NCI-H2227 (cell line): ENCODE data around the gene FRAT2.
A peak's percentile ranks its signal among the peaks of the same experiment; 100 is the strongest.

Experiments
- DNase-seq: peaks from one replicate; lab custom pipeline; 2025; ENCODE audit not compliant: unreplicated experiment; lab: John Stamatoyannopoulos, UW

The FRAT2 gene, protein sequence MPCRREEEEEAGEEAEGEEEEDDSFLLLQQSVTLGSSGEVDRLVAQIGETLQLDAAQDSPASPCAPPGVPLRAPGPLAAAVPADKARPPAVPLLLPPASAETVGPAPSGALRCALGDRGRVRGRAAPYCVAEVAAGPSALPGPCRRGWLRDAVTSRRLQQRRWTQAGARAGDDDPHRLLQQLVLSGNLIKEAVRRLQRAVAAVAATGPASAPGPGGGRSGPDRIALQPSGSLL

DNA sequence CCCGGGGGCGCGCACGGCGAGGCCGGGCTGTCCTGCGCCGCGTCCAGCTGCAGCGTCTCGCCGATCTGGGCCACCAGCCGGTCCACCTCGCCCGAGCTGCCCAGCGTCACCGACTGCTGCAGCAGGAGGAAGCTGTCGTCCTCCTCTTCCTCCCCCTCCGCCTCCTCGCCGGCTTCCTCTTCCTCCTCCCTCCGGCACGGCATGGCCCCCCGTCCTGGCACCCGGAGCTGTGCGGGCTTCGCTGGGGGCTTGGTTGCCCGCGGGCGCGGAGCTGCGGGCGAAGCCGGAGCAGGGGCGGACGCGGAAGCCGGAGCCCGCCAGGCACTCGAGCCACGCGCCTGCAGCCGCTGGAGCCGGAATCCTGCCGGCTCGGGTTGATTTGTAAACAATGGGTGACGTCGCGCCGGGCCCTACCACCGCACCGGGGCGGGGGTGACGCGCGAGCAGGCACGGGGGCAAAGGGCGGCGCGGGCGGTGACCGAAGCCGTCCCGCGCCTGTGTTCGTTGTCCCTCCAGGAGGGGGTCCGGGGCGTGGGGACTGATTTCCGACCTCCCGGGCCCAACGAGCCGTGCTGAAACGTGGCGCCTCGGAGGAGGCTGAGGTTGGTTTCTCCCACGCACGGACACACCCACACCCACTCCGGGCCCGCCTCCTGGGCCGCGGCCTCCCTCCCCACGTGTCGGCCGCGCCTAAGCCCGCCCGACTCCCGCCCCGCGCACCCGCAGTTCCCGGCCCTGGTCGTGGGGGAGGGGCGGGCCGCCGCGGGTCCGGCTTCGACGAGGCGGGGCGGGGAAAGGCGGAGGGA is at the start of gene FRAT2:
FRAT2 (minus strand) TSS at position 360 of the 806 bp plus-strand sequence; CDS start at position 203, 157 bp downstream.
- DNase-seq, result peak; percentile 89

DNA sequence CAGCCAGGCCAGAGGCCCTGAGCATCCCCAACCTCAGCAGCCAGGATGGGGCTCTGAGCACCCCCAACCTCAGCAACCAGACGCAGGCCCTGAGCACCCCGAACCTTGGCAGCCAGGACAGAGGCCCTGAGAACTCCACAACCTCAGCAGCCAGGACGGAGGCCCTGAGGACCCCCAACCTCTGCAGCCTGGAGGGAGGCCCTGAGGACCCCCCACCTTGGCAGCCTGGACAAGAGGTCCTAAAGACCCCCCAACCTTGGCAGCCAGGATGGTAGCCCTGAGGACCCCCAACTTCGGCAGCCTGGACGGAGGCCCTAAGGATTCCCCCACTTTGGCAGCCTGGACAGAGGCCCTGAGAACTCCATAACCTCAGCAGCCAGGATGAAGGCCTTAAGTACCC is 49.6 kb upstream of the FRAT2 start:
- DNase-seq, result no peak

DNA sequence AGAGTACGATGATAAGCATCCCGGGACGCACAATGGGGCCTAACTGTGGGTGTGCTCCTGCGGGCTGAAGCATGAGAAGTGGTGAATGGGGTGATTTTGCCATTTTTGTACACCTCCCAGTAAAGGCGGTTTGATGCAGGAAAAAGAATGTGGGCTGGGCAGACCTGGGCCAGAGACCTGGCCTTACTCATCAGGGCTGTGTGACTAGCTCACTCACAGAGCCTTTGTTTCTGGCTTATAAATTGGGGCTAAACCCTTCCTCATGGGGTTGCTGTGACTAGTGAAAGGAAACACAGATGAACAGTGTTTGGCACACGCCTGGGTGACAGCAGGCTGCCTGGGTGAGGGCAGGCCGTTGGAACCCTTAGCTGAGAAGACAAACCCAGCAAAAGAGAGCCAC is 48.6 kb upstream of the FRAT2 start:
- DNase-seq, result no peak

DNA sequence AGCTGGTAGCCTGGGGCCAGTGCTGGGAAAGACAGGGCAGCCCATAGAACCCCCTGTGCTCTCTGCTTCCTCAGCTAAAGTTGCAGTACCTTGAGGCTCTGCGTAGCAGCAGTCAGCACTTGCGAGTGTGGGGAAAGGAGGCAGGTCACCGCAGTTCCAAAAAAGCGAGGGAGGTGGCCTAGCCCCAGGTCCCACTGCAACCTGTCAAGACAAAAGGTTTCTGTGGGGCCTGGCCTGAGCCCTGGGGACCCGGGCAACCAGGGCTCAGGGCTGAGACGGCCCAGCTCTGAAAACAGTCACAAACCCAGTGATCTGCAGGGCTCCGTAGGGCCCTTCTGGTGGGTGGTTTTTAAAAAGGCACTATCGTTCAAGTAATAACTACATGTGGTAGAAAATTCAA is 47.1 kb upstream of the FRAT2 start:
- DNase-seq, result no peak

DNA sequence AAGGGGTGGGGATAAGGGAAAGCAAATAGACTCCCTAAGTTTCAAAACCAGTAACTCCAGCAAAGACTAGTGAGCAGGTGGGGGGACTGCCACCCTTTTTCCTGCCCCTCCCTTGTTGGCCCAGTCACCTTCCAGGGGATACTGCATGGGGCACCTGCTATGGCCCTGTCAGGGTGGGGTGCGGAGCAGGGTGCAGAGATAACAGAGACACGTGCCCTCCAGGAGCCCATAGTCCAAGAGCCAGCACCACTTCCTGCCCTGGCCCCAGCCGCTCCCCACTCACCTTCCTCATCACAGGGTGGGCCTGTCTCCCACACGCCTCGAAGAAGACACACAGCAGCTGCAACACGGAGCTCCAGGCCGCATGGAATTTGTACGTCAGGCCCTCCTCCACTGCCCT is 46.0 kb upstream of the FRAT2 start:
- DNase-seq, result no peak

DNA sequence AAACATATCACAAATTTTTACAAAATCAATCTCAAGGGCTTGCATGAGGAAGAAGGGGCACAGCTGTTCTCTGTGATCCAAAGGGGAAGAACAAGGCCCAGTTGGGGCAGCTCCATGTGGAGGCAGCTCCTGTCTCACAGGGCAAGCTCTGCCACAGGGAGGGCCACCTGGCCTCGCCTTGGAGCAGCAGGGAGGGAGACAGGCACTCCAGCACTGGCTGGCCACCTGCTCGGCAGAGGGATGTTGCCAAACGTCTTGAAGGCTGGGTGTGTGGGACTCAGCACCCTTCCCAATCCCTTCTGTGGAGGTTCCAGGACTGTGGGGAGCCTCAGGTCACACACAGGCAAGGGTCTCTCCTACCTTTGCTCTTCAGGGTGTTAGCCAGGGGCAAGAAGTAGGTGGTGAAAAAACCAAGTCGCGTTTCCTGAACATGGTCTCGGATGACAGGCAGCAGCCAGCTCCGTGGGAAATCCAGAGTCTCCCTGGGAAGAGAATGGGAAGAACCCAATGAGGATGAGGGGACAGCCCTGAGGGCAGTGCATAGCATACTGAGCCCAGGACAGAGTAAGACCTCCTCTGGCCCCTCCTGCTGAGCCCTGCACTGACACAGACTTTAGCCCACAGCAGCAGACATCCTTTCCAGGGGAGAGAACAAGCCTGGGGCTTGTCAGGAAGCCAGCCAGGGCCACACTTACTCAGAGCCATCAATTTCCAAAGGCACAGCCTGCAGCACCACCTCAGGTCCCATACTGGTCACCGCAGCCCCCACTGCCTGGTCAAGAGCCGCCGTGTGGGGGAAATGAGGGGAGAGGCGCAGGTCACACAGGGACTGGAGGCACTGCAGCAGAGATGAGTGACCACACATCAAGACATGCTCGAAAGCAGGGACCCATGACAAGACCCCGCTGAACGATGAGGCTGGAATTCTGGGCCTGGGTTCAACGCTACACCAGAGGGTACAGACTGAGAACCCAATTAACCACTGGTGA is 44.7 kb upstream of the FRAT2 start:
- DNase-seq, result no peak

DNA sequence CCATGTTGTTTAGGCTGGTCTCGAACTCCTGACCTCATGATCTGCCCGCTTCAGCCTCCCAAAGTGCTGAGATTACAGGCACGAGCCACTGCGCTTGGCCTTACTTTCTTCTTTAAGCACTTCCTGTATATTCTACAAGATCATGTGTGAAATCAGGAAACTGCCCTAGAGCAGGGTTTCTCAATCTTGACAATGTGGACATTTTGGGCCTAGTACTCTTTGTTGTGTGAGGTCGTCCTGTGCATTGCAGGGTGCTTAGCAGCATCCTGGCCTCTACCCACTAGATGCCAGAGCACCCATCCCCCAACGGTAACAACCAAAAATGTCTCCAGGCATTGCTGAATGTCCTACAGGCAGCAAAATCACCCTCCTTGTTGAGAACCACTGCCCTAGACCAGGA is 41.9 kb upstream of the FRAT2 start:
- DNase-seq, result no peak

DNA sequence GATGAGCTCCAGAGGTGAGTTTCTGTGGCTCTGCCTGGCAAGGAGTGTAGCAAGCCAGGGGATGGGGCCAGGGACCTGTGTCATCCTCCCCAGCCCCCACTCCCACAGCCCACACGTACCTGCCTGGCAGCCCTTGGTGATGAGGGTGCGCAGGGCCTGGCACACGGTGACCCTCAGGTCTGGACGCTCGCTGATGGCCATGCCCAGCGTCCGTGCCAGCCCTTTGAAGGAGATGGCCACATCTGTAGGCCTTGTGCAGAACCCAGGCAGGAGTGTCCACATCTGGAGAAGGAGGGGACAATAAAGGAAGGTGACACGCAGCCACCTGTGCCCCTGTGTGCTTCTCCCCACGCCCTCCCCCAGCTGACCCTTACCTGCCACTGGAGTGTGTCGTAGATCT is 38.9 kb upstream of the FRAT2 start:
- DNase-seq, result no peak

DNA sequence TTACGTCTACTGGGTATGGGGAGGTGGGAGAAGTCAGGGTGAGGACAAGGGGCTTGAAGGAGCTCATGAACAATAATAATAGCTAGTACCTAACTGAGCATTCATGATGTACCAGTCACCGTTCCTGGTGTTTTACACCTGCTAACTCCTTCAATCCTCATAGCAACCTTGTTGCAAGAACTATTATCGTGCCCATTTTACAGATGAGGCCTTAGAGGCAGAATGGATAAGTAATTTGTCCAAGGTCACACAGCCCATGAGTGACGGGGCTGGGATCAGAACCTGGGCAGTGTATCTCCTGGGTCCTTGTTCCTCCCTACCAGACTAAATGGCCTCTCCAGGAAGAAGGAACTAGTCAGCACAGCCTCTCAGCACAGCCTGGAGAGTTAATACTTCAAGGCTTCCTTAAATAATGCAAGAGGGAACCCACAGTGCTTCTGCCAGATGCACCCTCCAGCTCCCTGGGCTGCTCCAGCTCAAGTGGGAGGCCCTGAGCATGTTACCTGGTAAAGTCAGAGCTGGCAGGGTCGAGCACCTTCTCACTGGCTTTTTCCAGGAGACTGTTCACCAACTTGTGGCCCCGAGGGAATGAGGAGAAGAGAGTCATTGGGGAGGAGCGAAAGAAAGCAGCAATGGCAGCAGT is 37.8 kb upstream of the FRAT2 start:
- no peak for DNase-seq

DNA sequence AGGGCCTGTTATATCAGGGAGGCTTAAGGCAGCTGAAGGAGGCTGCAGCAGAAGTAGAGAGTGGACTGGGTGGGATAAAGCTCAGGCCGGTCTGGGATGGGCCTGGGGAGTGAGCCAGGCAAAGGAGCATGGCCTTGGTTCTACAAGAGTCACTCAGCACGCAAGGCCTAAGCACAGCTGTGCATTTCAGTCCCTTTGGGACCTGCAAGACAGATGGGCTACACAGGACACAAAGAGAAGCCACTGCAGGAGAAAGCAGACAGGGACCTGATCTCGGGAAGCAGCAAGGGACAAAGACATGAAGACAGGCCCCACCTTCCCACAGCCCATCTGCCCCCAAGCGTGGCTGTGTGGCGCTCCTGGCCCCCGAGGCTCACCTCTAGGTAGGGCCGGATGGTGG is 37.2 kb upstream of the FRAT2 start:
- DNase-seq, result no peak

DNA sequence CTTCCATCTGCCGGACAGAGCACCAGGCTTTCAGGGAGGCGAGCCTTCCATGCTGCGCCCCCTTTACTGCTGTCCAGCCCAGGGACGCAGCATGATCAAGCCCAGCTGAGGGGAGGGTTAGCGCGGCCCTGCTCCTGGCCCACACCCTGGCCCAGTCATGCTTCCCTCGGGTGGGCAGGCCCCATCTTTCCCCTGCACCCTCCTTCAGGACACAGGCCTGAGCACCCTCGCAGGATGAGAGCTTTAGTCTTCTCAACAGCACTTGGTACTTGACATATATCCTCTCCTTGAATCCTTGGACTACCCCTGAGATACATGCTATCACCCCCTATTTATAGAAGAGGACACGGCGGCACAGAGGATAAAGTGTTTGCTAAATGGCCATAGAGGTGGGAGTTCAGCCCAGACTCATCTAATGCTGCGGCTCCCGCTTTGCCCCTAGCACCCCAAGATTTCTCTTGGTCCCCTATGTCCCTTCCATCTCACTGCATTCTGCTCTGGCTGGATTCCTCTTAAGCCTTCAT is 32.7 kb upstream of the FRAT2 start:
- DNase-seq, result no peak

DNA sequence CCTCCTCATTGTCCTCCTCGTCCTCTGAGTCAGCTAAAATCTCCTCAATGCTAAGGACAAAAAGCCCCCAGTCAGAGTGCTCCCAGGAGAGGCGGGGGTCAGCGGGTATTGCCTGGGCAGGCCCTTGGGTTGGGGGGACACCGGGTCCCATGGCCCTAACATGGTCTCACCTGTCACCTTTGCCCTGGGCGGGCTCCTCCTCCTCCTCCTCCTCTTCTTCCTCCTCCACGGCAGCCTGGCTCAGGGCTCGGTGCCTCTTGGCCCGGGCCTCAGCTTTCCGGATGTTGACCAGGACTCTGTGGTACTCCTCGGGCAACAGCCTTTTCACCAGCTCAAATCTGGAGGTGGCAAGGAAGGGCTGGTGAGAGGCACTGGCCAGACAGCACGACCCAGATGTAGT is 32.0 kb upstream of the FRAT2 start:
- no peak for DNase-seq

DNA sequence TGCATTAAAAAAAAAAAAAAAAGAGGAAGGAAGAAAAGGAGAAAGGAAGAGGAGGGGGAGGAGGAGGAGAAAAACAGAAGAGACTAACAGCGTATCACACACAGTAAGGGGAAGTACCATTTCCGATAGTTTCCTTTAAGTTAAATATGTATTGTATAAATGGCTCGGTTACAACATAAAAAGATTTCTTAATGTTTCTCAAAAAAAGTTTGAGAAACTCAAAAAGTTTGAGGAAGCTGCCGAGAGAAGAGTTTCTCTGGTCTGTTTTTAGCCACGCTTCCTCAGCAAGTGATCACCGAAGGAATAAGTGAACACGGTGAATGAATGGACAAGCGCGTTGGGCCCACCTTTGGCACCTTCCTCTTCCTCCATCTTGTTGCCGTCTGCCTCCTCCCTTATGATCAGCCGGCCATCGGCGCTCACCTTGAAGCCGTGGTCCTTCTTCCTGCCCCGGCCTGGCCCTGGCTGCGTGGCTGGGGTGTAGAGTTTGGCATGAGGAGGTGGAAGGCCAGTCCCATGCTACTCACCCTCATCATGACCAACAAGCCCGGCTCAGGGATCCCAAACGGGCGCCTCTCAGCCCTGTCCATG is 31.3 kb upstream of the FRAT2 start:
- no peak for DNase-seq

DNA sequence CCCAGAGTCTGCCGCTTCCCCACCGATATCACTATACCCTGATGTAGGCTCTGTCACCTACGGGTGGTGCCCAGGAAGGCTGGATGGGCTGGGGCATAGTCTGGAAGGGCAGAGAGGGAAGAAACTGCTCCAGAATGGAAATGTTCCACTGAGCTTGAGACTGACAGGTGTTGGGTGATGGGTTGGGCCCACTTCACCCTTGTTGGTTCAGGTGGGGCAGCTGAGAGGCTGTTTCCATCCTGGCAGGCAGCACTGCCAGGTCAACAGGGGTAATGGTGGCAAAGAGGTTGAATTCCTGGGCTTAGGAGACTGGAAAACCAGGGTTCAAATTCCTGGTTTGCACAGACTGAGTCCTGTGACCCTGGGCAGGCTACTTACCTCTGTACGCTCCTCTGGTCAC is 28.5 kb upstream of the FRAT2 start:
- no peak for DNase-seq

DNA sequence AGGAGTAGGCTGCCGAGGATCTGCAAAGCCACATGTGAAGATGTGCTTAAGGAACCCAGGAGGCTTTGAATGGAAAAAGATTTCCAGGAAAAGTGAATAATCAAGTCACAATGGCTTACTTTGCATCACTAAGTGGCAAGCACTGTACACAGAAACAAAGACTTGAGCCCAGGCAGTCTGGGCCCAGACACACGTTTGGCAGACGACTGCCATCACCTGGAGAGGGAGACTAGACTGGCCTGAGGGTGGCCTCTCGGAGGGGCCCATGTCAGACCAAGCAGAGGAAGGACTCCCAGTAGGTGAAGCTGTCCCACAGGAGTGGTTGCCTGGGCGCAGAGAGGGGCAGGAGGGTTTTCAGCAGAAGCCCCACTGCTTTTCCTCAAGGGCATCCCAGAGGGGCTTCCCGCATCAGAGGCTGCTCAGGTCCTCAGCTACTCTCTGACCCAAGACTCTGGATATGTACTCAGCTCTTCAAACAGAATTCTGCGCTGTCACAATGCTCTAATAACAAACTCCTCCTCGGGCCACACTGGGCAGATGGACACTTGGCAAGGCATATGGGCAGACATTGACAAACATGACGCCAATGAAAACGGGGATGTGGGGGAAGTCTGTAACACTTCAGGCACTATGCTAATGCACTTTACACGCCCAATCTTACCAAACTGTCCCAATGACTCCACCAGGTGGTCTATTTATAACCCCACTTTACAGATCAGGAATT is 27.9 kb upstream of the FRAT2 start:
- no peak for DNase-seq

DNA sequence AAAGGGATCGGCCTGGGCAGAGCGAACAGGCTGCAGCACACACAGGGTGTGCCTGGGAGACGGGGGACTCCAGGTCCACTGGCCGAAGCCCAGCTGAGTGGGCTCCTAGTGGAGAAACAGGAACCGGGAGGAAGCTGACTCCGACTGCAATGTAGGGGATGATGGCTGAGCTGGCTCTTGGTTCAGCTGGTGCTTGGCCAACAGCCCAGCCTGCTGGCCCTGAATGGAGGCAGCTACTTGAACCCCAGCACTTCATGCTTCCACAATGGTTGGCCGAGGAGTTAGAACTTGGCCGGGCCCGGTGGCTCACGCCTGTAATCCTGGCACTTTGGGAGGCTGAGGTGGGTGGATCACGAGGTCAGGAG is 27.0 kb upstream of the FRAT2 start:
- no peak for DNase-seq

DNA sequence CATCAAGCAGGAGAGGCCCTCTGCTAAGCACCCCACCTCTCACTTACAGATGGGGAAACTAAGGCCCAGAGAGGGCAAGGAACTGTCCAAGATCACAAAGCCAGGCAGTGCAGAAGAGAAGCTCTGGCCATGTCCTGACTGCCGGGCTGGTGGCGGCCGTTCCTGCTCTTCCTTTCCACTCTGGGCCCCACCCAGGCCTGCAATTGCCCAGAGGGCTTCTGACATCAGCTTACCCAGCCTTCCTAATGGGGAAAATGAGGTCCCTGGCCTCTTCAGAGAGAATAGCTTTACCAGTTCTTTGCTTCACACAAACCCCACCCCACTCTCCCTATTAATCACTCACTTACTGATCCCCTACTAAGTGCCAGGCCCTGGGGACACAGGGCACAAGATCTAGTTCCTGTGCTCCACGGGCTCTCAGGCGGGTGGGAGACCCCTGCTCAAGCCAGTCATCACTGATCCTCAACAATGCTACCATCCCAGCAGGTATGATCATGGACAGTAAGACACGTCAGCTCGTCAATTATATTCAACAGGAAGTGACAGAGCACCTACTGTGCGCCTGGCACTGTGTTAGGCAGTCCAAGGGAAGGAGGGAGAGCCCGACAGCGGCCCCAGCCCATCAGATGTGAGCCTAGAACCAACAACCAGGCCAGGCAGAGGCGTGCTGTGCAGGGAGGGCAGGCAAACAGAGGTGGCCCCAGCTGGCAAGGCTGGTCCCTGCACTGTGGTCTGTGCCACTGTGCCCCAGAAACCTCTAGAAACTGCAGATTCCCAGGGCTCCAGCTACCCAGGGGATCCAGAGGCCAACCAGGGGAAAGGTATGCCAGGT is 26.4 kb upstream of the FRAT2 start:
- no peak for DNase-seq

DNA sequence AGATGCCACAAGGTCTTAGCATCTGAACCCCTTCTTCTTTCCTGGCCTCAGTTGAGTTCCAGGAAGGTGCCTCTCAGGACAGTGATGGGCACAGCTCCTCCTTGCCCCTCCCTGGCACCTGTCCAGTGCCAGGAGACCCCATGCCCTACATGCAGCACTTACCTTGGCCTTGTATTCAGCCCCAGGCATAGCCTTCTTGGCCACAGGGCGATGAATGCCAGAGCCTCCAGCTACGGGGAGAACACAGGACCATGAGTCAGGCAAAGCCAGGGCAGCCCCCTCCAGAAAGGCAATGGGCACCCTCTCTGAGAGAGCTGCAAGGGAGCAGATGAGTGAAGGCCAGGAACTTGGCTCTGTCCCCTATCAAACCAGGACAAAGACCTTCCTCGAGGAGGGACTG is 24.3 kb upstream of the FRAT2 start:
- DNase-seq, result no peak

DNA sequence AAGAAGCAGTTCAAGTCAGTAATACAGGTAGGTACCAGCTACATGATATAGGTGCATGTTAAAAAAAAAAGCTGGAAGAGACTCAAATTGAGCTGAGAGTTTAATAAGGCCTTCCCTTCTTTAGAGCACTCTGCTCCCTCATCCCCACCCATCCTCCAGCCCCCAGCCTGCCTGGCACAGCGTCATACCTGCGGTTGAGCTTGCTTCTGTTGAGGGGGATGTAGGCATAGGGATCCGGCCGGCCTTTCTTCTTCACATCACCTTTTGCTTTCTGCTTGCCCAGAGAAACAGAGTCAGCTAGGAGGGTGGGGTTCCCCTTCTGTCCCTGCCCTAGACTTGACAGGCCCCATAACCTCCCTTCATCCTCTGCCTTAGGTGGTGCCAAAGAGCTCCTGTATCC is 23.8 kb upstream of the FRAT2 start:
- DNase-seq, result no peak
